DOHH2 (cell line): ENCODE measurements around the gene KRT77.

Experiments used
- H3F3A ChIP-seq: fragments of 200-600 bp; sonication (generic), shearing (Covaris generic); 2 replicates; pipeline ENCODE4 v1.6.0; 2016; ENCODE audit warnings: antibody characterized with exemption, mild to moderate bottlenecking; ENCODE audit not compliant: control insufficient read depth, insufficient read depth
- H3K27ac ChIP-seq: fragments of 200-600 bp; sonication (generic); 2 replicates; pipeline ENCODE4 v1.5.1; 2014; ENCODE audit warnings: low read depth, mild to moderate bottlenecking, low read length, moderate library complexity
- H3K27me3 ChIP-seq: fragments of 200-600 bp; sonication (generic); 2 replicates; pipeline ENCODE4 v1.6.1; 2014; ENCODE audit warnings: mild to moderate bottlenecking, low read length, mixed read lengths; ENCODE audit not compliant: control insufficient read depth
- H3K36me3 ChIP-seq: fragments of 200-600 bp; sonication (generic); 2 replicates; pipeline ENCODE4 v1.6.1; 2014; ENCODE audit warnings: mild to moderate bottlenecking, low read length, moderate library complexity, mixed read lengths; ENCODE audit not compliant: control insufficient read depth
- H3K4me1 ChIP-seq: fragments of 200-600 bp; sonication (generic); 2 replicates; pipeline ENCODE4 v1.6.1; 2014; ENCODE audit warnings: mild to moderate bottlenecking, low read length, mixed read lengths; ENCODE audit not compliant: control insufficient read depth
- H3K4me2 ChIP-seq: fragments of 200-600 bp; sonication (generic); 2 replicates; pipeline ENCODE4 v1.6.0; 2014; ENCODE audit warnings: mild to moderate bottlenecking, low read length, moderate library complexity
- H3K4me3 ChIP-seq: fragments of 200-600 bp; sonication (generic); 2 replicates; pipeline ENCODE4 v1.5.1; 2014; ENCODE audit warnings: mild to moderate bottlenecking, low read length, mixed read lengths
- H3K79me2 ChIP-seq: fragments of 200-600 bp; sonication (generic); 2 replicates; pipeline ENCODE4 v1.6.1; 2014; ENCODE audit warnings: mild to moderate bottlenecking, low read length, mixed read lengths; ENCODE audit not compliant: control insufficient read depth
- H3K9me2 ChIP-seq: fragments of 200-600 bp; sonication (generic); replicated peaks from 2 replicates; pipeline ENCODE4 v1.6.1; 2014; ENCODE audit warnings: mild to moderate bottlenecking, low read length, mixed read lengths; ENCODE audit not compliant: control insufficient read depth
- H3K9me3 ChIP-seq: fragments of 200-600 bp; sonication (generic); 2 replicates; pipeline ENCODE4 v1.6.1; 2014; ENCODE audit warnings: antibody characterized with exemption, low read length, mixed read lengths; ENCODE audit not compliant: control insufficient read depth, insufficient read depth
- H4K20me1 ChIP-seq: fragments of 200-600 bp; sonication (generic); 2 replicates; pipeline ENCODE4 v1.6.0; 2014; ENCODE audit warnings: low read depth, mild to moderate bottlenecking, antibody characterized with exemption, low read length, moderate library complexity; ENCODE audit not compliant: control insufficient read depth, insufficient read depth
- CTCF ChIP-seq: fragments of 200-600 bp; sonication (generic); IDR thresholded peaks from one replicate; pipeline ENCODE4 v1.5.1; 2014; ENCODE audit warnings: antibody characterized with exemption, mild to moderate bottlenecking, low read depth, low read length; ENCODE audit not compliant: poor library complexity, severe bottlenecking
- EZH2phosphoT487 ChIP-seq: fragments of 200-600 bp; sonication (generic); IDR thresholded peaks from 2 replicates; pipeline ENCODE4 v1.6.1; 2017; ENCODE audit warnings: borderline replicate concordance, mild to moderate bottlenecking, antibody characterized with exemption, low read length, moderate library complexity, mixed read lengths

KRT77 gene

GRCh38 chr12:52645982-52646381 is 57.3 kb downstream of the KRT77 start:
- no peaks in the 10 kb centered on the region for H3K36me3 ChIP-seq
- no peaks in the 10 kb centered on the region for H4K20me1 ChIP-seq
- no peaks in the 10 kb centered on the region for H3K9me3 ChIP-seq
- peaks cover 9% of the 10 kb centered on the region; the same call in 1 of the 2 replicates for H3K27me3 ChIP-seq
- no peak overlapping the region for H3K4me3 ChIP-seq
- no peaks in the 10 kb centered on the region for H3F3A ChIP-seq
- H3K27ac ChIP-seq, result no peak overlapping the region
- H3K9me2 ChIP-seq, result no peaks in the 10 kb centered on the region
- no peak overlapping the region for H3K4me2 ChIP-seq
- no peak for TF ChIP-seq EZH2phosphoT487
- no peak for TF ChIP-seq CTCF
- no peaks in the 10 kb centered on the region for H3K4me1 ChIP-seq
- no peaks in the 10 kb centered on the region for H3K79me2 ChIP-seq

GRCh38 chr12:52645120-52645761 is 58.1 kb downstream of the KRT77 start:
- no peaks in the 10 kb centered on the region for H3K4me1 ChIP-seq
- peaks cover 12% of the 10 kb centered on the region; the same call in 1 of the 2 replicates for H3K27me3 ChIP-seq
- H3K36me3 ChIP-seq, result no peaks in the 10 kb centered on the region
- no peaks in the 10 kb centered on the region for H3K9me2 ChIP-seq
- no peaks in the 10 kb centered on the region for H4K20me1 ChIP-seq
- no peaks in the 10 kb centered on the region for H3K79me2 ChIP-seq
- no peaks in the 10 kb centered on the region for H3F3A ChIP-seq
- no peaks in the 10 kb centered on the region for H3K9me3 ChIP-seq
- no peak overlapping the region for H3K4me3 ChIP-seq
- no peak overlapping the region for H3K27ac ChIP-seq
- H3K4me2 ChIP-seq, result no peak overlapping the region
- TF ChIP-seq CTCF (no peak), EZH2phosphoT487 (no peak)

- H3K79me2 ChIP-seq, result no peaks in the 10 kb centered on the region
- no peaks in the 10 kb centered on the region for H4K20me1 ChIP-seq
- TF ChIP-seq CTCF (no peak), EZH2phosphoT487 (no peak)
- H3K27ac ChIP-seq, result no peak overlapping the region
- H3K4me1 ChIP-seq, result no peaks in the 10 kb centered on the region
- peaks cover 16% of the 10 kb centered on the region; the same call in 1 of the 2 replicates for H3K27me3 ChIP-seq
- no peaks in the 10 kb centered on the region for H3K9me3 ChIP-seq
- H3K4me3 ChIP-seq, result no peak overlapping the region
- no peaks in the 10 kb centered on the region for H3K9me2 ChIP-seq
- H3F3A ChIP-seq, result no peaks in the 10 kb centered on the region
- H3K4me2 ChIP-seq, result no peak overlapping the region
- H3K36me3 ChIP-seq, result no peaks in the 10 kb centered on the region
These were observed 59.3 kb downstream of the KRT77 start for GRCh38 chr12:52644078-52644415.
